ENCODE results near the gene CMIP. TPM values are rescaled to one million over a fixed set of nuclear protein-coding genes. Genes with fewer than 3 reads are reported as not detected.

The CMIP gene
- total RNA-seq, 1 donor from 2014 or later, result 61.0 TPM

GRCh38 chr16:81461766-81462165 lies 17.2 kb downstream of the CMIP start:
- no peak for DNase-seq (ENCODE audit: low read depth)

- DNase-seq (ENCODE audit: low read depth), result no peak
These were observed 18.1 kb downstream of the CMIP start for GRCh38 chr16:81462683-81463082.

GRCh38 chr16:81463296-81463890 lies 18.8 kb downstream of the CMIP start:
- no peak for DNase-seq (ENCODE audit: low read depth)

DNA sequence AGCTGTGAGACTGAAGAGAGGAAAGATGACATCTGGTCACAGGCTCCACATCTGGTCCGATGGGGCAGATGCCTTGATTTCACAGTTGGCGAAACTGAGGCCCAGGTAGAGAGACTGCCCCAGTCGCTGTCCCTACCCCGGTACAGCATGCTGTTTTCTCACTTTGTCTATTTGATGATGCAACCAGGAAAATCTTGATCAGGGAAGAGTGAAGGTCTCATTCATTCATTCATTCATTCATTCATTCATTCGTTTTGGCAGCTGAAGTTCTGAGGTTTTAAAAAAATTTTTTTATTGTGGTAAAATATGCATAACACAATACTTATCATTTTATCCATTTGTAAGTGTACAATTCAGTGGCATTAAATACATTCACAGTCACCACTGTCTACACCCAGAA lies 19.7 kb downstream of the CMIP start:
- DNase-seq (ENCODE audit: low read depth), result no peak

DNA sequence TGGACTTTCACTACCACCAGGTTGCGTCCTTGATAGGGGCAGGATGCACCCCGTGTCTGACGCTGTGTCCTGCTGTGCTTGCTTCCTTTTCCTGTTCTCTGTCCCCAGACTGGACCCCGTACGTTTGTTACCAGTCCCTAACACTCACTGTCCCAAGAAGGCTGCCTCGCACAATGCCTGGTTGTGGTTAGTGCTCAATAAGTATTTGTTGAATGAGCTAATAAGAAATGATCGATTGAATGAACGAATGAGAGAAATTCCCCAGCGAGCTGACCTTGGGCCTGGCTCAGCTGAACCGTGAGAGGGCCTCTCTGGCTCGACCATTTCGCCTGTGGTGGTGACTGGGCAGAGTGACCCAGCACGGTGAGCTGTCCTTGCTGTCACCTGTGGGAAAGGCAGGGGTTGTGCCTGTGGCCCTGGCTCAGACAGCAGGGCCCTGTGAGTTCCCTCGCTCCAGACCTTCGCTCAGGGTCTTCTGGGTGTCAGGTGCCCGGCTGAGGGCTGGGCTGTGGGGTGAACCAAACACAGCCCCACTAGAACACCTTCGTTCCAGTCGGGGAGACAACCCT lies 20.9 kb downstream of the CMIP start:
- DNase-seq (ENCODE audit: low read depth), result no peak

DNA sequence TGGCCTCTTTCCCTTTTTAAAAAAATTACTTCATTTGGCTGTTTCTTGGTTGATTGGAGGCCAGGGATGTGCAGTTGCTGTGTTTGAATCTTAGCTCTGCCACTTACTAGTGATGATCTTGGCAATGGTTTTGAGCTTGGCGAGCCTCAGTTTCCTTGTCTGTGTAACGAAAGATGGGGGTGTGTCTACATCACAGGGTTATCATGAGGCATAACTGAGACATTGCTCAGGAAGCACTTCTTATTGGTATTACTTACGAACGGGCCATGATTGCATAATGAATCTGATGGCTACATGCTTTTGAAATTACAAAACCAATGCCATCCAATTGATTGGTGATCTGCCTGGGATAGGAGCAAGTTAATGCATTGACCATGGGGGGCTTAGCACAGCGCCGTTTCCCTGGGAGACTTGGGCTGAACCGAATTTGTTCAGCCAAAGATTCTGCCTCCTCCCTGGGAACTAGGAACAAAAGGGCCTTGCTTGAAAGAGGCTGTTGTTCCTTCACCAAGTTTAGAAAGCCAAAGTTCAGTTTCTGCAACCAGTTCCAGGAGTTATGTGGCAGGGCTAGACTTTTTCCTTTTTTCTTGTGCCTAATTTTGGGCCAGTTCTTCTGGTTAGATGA lies 21.9 kb downstream of the CMIP start:
- no peak for DNase-seq (ENCODE audit: low read depth)

DNA sequence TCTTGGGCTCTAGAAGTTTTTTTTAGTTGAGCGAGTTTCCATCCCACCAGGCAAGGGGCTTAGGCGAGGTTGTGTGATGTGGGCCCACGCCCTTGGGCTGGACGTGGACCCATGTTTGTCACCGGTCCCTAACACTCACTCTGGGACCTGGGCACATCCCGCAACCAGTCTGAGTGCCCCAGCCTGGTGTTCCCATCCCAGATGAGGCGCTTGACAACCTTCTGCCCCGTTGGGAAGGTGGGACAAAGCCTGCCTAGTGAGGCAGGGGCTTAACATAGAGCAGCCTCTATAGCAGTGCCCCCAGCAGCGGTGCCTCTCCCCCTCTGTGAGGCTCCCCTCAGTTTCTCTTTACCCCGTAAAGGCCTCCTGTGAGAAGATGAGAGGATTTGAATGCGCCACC lies 22.5 kb downstream of the CMIP start:
- DNase-seq (ENCODE audit: low read depth), result no peak

DNA sequence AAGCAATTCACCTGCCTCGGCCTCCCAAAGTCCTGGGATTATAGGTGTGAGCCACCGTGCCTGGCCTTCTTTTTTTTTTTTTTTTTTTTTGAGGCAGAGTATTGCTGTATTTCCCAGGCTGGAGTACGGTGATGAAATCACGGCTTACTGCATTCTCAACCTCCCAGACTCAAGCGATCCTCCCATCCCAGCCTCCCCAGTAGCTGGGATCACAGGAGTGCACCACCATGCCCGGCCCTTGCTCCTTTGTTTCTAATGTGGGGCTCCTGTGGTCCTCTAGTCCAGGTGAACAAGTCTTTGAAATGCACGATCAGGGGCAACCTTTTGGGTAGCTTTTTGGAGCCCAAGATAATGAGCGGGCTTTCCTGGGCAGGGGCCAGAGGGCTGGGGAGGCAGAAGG lies 23.2 kb downstream of the CMIP start:
- no peak for DNase-seq (ENCODE audit: low read depth)

GRCh38 chr16:81468269-81468902 lies 23.8 kb downstream of the CMIP start:
- DNase-seq (ENCODE audit: low read depth), result no peak

DNA sequence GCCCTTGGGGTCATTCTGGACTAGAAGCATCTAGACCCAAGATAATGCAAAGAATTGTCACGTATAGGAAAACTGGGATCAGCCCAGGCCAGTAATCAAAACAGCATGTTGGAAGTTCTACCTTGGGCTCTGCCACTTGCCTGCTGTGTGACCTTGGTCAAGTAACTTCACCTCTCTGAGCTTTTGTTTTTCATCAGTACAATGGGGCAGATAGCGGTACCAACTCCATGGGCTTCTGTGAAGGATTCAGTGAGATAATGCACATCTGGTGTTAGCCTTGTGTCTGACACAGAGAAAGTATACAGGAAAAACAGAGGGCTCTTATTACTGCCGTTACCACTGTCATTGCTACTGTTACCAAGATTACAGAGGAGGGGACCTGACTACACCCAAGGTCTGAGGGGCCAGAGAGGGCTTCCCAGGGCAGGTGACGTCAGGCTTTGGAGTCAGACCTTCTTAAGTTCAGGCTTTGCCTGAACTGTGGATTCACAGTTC lies 24.6 kb downstream of the CMIP start:
- no peak for DNase-seq (ENCODE audit: low read depth)

DNA sequence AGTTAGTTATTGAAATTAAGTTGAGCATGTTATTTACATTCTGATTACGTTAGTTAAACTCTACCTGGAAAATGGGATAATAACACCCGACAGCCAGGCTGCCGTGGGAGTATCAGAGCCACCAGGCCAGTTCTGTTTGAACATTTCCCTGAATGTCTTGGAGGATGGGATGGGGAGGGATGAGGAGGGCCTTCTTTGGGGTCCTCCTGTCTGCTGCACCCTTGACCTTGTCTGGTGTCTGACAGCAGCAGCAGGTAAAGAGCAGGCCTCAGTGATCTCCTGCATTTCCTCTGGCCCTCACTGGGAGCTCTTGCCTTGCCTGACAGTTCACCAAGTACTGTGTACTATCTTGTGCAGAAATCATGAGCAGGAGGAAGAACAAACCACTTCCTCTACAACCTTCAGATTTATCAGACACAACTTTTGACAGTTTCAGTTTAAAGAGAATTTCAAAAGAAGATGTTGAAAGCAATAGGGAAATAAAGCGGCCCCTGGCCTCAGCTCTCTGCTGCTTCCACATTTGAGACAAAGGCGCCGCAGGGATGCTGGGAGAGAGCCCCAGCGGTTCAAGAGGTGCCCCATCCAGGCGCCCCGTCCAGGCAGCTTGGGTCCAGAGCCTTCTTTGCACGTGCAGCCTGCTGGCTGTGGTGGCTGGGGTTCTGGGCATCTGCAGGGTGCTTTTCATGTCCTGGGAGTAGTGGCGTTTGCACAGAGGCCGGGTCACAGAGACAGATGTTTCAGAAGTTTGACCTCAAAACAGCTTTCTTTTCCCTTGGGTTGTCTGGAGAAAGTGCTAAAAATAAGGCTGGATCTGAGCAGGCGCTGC lies 25.3 kb downstream of the CMIP start:
- no peak for DNase-seq (ENCODE audit: low read depth)

- DNase-seq (ENCODE audit: low read depth), result no peak
These were observed 26.4 kb downstream of the CMIP start for GRCh38 chr16:81470796-81471636.

GRCh38 chr16:81471882-81472281 lies 27.3 kb downstream of the CMIP start:
- DNase-seq (ENCODE audit: low read depth), result no peak

DNA sequence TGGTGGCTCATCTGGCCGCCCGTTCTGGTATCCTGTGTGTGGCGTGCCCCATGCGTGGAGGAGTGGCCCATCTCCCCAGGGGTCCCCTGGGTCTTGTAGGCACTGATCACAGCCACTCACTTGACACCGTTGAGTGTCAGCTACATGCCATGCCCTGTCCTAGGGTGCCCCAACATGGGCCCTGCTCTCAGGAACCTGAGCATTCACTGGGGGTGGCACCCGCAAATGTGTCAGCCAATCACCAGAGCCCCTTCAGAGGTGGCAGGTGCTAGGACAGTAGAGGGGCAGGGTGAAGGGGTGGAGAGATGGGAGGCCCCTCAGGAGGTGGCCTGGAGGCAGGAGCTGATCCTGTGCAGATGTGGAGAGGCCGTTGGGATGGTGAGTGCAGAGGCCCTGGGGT lies 27.8 kb downstream of the CMIP start:
- DNase-seq (ENCODE audit: low read depth), result no peak

GRCh38 chr16:81473066-81473488 lies 28.5 kb downstream of the CMIP start:
- DNase-seq (ENCODE audit: low read depth), result no peak

- no peak for DNase-seq (ENCODE audit: low read depth)
These were observed 28.9 kb downstream of the CMIP start for GRCh38 chr16:81473558-81473957.

- no peak for DNase-seq (ENCODE audit: low read depth)
These were observed 29.7 kb downstream of the CMIP start for GRCh38 chr16:81473969-81474959.

DNA sequence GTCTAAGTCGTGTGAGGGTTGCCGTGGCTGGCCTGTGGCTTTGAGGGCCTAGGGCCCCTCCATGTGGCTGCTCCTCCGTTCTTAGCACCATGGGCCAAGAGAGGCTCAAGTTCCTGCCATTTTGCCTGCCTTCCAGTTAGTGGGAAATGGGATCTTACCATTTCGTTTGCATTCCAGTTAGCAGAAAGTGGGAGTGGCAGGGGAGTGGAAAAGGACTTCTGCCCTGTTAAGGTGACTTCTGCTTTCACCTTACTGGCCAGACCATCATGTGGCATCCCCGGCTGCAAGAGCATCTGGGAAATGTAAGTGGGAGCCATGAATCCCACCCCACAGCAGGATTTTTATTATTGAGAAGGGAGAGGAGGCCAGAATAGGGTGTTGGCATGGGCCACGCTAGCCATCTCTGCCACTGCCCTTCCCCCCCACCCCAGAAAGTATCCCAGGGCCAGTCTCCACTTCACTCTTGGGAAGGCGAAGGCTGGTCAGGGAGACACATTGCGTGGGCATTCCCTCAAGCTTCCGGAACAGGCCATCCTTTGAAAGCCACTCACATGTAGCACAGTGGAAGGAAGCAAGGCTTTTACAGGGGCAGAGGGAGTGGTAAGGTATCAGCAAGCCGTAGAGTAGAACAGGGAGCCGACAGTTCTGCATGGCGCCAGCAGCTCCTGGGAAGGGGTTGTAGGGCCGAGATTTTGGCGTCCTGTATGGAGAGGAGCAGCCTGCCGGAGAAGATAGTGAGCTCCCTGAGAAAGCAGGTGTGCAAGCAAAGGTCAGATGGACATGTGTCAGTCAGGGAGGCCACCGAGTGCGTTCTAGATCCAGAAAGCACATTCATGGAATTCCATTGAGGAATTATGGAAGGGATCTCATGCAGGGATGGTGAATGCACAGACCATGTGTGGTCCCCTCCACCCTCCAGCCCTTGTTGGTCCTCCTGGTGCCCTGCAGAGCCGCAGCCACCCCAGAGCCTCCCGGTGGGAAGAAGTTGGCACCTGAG lies 33.4 kb downstream of the CMIP start:
- no peak for DNase-seq (ENCODE audit: low read depth)
